Stimulated activated CD4-positive, alpha-beta T cell treated with anti-CD3 and anti-CD28 coated beads, Interleukin-2, amount 100 ng/mL, for 24 hours (primary cell): ENCODE measurements around the gene HOXA2.

Experiments
- DNase-seq, 2 donors: peaks; one replicate each; pipeline ENCODE4 v3.0.0-alpha.2; 2020

Gene HOXA2

DNA sequence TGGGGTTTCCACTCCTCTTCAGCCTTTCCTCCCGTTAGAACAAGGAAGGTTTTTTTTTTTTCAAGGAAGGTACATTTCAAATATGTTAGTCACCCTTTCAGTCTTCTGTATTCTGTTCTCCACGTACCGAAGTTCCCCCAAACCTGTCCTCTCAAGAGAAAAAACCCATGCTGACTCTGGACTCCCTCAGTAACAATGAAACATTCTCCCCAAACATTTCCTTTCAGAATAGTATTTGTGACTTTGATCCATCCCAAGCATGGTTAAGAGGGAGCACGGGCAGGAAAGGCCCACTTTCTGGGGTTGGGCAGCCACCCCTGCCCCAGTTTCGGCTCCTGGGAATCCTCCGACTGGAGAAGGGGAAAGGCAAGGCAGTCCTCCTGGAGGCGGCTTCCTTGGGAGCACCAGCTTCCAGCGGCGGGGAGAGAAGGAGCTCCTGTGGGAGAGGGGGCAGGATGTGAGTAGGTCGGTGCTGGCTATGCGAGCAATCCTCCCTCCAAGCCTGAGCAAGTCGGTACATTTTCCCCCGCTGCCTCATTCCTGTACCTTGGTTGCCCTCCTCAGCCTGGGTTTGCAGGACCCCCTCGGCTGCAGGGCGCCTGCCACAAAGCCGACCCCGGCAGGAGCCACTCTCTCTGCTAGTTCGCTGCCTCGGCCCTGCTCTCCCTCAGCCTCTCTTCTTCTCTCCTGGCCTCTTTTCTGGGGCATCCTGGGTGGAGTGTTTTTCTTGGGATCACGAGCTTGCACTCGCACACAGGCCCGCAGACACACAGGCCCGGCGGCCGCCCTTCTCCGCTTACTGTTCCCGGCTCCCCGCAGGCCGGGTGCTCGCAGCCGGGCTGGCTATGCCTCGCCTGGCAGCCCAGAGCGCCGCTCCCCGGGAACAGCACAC lies 4.6 kb downstream of the HOXA2 start:
- DNase-seq, result no peak

DNA sequence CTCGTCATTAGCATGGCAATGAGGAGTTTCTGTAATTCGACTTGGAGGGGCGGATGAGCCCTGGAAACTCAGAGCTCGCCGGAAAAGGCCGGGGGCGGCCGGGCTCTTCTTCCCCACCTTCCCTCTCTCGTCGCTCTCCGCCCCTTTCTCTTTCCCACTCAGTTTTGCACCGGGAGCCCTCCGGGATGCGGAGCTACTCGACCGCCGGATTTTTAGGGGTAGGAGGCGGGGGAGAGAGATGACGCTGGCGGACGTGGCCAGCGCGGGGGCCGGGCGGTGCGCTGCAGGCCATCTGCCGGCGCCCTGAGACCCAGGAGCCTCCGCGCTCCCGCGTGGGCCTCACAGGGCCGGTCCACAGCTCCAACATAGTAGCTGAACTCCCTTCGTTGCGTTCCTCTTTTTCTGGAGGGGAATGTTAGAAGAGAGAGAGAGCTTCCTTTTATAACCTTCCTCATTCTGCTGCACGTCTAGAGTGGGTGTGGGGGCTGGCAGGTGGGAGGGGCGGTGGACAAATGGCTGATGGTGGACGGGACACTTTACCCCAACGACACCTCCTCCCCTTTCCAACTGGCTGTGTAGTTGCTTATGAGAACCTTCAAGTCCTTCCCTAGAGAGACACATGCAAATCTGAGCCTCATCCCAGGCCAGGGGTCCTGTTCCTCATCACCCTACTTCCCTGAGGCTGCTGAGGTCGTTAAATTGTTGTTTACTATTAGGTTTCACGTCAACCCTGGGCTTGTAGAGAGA lies 5.5 kb downstream of the HOXA2 start:
- DNase-seq, result no peak

DNA sequence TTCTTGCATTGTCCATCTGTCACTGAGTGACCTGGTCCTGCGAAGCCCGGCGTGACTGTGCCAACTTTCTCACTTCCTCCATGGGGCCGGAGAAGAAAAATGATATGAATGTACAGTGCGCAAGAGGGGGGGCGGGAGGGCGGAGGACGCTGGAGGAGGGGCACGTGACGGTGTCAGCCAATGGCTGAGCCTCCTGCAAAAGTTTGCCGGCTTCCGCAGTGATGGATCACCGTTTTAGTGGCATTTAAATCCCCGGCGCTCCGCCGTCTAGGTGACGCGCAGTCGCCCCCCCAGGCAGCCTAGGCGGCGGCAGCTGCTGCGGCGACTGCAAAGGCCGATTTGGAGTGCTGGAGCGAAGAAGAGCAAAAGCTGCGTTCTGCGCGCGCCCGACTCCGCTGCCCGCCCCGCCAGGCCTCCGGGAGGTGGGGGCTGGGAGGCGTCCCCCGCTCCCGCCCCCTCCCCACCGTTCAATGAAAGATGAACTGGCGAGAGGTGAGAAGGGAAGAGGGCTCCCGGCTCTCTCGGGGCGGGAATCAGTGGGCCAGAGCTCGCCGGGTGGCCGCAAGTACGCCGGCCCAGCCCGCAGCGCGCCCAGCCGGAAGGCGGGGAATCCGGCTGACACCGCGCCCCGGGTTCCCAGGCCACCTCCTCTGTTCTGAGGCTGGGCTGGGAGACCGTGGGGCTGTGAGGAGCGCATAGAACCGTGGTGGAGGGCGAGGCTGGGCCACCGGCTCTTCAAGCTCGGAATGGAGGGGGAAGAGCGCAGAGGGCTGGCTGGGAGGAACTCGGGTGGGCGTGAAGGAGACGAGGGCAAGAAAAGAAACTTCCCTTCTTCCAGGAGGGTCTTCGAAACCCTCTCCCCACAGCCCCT lies 6.4 kb downstream of the HOXA2 start, which contains the start of gene HOXA1:
HOXA1 (minus strand) TSS at position 104 of the 871 bp plus-strand sequence; CDS start at position 16, 88 bp downstream.
- peak; percentile 69 to 75 for DNase-seq

DNA sequence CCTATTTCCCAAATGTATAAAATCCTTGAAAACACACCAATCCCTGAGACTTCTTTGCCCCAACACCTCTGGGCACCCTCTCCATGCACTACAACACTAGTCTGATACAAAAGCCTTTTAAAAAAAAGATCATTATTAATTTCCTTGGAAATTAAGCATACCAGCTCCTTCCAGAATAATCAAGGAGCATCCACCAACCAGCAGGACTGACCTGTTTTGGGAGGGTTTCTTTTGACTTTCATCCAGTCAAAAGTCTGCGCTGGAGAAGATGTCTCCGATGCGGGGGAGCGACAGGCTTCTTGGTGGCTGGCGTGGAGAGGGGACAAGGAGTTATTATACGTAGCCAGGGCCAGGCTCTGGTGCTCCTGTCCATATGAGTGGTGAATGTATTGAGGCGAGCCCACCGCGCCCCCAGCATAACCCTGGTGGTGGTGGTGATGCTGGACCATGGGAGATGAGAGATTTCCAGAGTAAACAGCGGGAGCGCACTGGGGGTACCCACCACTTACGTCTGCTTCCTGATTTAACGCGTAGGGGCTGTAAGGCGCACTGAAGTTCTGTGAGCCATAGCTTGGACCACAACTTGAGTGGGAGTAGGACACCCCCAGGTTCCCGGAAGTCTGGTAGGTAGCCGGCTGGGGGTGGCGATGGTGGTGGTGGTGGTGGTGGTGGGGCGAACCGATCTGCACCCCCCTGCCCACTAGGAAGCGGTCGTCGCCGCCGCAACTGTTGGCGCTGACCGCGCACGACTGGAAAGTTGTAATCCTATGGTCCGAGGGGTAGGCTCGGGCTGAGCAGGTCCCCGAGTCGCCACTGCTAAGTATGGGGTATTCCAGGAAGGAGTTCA lies 7.2 kb downstream of the HOXA2 start:
- DNase-seq, result no peak

DNA sequence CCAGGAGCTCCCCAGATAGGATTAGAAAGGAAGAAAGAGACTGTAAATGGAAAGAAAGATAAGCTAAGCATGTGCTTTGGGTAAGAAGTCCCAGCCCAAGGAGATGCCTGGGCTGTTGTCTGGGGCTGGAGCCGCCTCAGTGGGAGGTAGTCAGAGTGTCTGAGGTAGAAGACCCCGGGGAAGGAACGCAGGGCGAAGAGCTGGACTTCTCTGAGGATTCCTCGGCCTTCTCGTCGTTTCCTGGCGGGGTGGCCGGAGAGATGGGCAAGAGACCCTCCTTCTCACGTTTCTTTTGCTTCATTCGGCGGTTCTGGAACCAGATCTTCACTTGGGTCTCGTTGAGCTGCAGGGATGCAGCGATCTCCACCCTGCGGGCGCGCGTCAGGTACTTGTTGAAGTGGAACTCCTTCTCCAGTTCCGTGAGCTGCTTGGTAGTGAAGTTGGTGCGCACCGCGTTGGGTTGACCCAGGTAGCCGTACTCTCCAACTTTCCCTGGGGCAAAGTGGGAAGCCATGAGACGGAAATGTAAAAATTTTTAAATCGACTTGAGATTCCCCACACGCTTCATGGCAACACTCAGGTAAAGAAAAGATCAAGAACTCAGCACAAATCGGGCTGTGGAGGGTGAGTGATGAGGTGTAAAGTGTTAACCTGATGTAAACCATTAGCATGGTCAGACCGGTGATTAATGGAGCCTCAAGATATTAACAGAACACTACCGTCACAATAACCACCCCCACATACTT lies 8.0 kb downstream of the HOXA2 start:
- no peak for DNase-seq

DNA sequence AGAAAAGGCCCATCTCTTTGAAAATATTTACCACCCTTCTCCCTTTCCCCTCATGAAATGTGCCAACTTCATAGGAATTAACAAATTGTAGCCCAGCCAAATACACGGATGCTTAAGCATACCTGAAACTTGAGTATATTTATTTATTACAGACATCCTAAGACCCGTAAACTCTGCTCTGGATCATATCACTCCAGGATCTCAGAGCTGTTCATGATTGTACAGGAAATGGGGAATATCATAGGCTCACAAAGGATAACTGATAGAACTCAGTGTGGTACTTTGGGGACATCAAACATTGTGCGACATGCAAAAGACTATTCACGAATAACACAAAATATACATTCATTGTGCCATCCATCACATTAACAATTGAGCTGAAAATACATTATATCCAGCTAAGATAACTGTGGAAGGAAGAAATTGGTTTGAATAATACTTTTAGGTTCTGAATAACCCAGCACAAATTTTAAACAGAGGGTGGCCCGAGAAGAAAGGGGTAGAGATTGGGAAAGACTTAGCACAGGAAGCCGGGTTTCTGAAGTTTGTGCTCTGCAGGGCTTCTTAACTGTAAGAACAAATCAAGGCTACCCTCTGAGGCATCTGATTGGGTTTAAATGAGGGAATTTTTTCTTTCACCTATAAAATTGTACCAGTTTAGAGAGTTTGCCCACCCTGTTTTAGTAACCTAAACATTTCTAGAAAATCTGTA lies 9.1 kb downstream of the HOXA2 start:
- no peak for DNase-seq

DNA sequence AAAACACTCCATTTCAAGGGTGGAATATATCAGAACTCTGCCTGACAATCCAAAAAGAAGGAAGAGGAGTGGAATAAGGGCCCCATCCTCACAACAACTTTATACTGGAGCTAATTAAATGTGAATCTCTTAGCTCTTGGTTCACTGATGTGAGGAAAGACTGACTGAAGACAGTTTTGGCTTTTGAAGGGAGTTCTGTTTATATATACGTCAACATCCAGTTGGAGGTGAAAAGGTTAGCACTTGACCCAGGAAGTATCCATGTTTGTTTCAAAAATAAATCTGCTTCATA lies 9.7 kb downstream of the HOXA2 start:
- DNase-seq, result no peak

DNA sequence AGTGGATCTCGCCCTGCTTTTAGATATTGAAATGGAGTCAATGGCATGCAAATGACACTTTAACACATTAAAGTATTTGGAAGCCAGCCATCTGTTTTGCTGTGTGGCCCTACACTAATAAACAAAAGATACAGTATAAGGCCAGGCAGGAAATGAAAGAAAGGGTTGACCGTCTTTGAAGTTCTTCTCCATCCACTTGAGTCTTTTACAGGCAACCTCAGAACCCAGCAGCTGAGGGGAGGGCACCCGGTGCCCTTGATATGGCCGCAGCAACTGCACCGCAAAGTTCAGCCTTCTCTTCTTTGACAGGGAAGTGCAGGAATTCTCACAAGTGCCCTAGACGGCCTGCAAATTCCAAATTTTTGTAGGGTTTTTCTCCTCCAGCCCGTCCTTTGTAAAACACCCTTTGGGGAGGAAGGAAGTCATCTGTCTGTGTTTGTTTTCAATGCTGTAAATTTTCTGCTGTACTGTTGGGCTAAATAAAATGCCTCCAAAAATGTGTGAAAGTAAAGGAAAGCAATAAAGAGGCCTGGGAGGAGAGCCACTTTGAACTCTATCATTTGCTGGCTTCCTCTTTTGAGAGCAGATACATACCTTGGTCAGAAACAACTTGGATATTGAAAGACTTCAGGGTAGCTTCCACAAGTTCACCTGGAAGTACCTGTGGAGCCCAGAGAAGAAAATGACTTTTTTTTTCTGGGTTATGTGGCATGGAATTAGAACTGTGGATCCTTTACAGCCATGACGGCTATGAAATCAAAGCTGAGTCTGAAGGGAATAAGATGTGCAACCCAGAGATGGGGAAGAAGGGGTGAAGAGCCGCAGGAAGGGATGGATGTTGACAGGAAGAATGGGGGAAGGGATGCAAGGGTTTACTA lies 10.3 kb downstream of the HOXA2 start:
- DNase-seq, result no peak

DNA sequence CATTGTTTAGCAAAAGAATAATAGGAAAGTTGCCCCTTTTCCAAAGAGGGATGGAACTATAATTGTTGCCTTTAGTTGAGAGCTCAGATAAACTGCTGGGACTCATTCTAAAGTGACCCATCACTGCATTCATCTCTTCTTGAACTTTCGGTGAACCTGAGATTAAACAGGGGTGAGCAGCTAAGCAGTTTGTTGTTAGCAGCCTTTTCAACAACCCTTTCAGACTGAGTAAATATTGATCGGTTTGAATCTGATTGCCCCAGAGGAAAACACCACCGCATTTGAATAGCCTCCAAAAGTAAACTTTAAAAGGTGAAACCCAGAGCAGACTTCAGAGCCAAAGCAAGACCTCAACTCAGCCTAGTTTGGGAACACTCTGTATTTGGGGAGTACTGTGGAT lies 11.4 kb downstream of the HOXA2 start:
- no peak for DNase-seq

DNA sequence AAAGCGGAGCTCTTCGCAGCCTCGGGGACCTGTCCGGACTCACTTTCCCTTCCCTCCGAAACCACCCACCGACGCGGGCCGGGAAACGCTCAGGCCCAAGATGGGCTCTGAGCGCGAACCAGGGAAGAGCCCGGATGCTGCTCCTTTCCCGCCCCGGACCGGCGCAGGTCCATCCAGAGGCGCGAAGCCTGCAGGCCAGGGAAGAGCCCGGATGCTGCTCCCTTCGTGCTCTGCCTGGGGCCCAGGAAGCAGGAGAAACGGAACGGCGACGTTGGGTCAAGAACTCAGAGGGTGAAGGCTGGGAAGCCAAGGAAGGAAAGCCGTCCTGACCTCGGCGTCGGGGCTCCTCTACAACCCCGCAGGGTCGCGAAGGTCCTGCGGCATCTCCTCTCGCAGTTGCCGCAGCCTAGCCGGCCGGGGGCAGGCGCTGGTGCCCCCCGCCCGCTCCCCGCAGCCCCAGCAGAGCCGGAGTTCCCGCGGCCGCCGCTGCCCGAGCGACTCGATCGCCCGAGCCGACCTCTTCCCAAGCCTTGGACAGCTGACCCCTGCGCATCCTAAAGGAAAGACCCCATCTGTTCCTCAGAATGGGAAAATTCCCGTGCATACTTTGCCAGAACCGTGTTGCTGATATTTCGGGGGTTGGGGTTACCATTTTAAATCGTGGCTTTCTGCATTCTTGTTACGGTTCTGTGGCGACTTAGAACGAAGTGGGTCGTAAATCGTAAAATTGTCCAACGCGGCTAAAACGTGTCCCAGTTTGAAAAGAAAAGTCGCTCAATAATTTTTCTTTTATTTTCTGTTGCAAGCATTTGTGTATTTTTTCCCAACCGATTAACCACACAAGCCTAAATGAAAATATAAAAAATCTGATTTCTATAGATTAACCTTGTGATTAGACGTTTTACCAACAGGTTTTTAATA lies 14.2 kb downstream of the HOXA2 start:
- no peak for DNase-seq

DNA sequence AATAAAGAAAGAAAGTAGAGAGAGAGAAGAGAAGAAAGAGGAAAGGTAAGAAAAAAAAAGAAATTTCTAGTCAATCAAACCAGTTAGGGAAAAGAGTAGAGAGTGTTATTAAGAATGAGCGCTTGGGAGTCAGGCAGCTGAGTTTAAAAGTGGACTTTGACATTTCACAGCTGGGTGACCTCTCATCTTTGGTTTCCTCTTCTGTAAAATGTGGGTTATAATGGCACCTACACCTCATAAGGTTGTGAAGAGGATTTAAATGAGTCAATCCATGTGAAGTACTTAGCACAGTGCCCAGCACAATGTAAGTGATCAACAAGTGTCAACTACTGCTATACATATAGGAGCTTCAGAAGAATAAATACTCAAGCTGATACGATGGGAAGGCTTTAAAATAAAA lies 18.8 kb downstream of the HOXA2 start:
- no peak for DNase-seq

DNA sequence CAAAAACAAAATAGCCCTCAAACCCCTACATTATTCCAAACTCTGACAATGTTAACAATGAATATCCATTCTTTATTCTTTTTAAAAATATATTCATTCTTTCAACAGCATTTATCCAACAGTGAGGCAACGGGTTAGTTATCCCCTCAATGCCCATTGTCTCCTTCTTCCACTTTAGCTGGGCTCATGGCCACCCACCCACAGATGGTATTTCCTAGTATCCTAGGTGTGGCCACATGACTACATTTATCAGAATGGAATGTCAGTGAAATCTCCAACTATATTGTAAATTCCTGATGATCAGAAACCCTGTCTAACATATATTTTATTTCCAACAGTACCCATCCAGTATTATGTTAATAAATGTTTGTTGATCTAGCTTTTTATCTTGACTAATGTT lies 20.3 kb downstream of the HOXA2 start:
- DNase-seq, result no peak

DNA sequence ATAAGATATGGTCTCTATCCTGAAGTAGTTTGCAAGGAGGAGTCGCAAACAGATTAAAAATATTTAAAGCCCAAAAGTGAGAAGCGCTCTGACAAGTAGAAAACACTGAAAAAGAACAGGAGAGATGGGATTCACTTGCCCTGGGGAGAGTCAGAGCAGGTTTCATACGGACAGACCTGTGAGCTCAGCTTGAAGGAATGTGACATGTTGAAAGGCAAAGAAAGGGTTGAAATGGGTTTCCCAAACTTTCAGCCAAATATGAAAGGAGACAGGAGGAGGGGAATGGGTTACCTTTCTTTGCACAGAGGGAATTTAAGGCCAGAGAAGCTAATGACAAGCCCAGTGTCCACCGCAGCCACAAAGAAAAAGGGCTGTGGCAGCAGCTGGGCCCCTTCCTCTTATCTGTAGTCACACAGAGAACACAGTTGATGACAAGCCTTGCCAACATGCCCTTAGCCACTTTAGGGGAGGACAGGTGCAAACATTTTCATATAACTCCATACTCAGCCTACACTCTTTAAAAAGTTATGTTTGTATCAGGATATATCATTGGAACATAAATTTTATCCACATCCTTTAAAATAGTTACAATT lies 21.5 kb downstream of the HOXA2 start:
- DNase-seq, result no peak

DNA sequence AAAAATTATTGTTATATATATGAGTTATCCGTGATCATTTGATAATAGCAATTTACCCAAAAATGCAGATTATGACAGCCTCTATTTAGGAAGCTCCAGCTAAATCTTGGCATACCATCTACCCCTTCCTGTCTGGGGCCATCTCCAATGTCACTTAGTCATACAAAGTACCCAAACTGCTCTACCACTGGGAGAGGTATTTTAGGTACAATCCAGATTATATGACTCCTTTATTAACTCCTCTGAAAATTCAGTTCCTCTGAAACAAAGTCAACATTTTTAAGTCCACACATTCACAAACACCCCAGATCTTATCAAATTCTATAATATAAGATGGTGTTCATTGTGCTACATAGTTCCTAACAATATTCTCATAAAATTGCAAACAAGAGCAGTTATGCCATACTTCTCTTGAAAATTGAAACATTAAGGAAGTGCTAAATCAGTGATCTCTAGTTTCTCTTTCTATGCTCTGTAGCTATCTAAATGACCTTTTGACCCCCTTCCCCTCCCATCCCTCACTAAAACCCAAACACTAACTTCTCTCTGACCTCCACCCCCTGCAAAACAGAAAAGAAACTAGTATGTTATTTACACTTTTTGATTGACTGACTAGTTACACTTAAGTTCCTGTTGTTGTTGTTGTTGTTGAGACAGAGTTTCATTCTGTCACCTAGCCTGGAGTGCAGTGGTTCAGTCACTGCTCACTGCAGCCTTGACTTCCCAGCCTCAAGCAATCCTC lies 23.1 kb downstream of the HOXA2 start:
- no peak for DNase-seq

DNA sequence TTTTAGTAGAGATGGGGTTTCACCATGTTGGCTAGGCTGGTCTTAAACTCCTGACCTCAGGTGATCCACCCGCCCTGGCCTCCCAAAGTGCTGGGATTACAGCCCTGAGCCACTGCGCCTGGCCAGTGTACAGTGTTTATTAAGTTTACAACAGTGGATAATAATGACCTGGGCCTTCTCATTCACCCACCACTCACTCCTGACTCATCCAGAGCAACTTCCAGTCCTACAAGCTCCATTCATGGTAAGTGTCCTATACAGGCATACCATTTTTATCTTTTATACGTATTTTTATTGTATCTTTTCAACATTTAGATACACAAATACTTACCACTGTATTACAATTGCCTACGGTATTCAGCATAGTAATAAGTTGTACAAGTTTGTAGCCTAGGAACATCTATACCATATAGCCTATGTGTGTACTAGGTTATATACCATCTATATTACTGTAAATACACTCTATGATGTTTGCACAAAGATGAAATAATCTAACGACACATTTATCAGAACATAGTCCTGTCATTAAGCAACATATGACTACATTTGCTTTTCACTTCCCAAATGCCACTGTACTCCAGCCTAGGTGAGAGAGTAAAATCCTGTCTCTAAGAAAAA lies 23.8 kb downstream of the HOXA2 start:
- DNase-seq, result no peak

DNA sequence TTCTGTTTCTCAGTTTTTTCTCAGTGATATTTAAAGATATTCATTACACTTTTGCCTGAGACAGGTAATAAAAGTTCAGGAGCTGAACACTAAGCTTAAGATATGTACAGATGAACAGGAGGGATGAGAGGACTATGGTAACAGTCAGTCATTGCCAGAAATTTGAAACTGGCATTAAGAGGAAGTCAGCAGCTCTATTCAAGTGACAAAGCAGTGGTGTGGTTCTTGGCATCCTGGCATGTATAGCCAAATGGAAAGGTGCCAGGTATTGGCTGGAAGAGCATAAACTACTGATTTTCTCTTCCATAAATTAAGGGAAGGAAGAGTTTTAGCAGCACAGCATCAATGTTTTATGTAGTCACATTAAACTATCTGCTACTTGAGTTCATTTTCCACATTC lies 29.4 kb downstream of the HOXA2 start:
- no peak for DNase-seq
